HG03159 (cell line): Measurements from ENCODE around the gene SLC27A5.
A peak's percentile ranks its signal among the peaks of the same experiment; 100 is the strongest.
"Not testable (repeated sequence)": the region's sequence is repeated elsewhere in the genome, so short reads cannot be mapped to it uniquely, and the experiment has no call there.

Experiments used
- ATAC-seq: cut with Tn5 transposase; IDR thresholded peaks from one replicate; pipeline ENCODE4 v1.9.1; 2021; ENCODE audit warnings: mild to moderate bottlenecking, moderate library complexity; ENCODE audit not compliant: unreplicated experiment

Gene SLC27A5

DNA sequence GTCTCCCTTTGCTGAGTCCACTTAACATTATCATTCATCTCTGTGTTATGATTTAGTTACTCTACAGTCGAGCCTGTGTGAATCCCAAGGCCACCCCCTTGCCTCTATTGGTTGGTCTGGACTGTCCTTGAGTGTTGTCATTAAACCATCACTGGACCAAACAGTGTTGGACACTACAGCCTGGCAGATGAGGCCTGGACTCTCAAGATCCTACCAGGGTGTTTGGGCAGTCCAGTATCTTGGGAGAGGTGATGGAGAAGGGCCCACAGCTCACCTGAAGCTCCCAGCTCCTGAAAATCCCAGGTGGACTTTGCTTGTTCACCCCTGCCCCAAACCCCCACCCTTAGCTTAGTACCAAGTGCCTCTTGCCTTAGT lies 39.3 kb upstream of the SLC27A5 start:
- ATAC-seq, result no peak

DNA sequence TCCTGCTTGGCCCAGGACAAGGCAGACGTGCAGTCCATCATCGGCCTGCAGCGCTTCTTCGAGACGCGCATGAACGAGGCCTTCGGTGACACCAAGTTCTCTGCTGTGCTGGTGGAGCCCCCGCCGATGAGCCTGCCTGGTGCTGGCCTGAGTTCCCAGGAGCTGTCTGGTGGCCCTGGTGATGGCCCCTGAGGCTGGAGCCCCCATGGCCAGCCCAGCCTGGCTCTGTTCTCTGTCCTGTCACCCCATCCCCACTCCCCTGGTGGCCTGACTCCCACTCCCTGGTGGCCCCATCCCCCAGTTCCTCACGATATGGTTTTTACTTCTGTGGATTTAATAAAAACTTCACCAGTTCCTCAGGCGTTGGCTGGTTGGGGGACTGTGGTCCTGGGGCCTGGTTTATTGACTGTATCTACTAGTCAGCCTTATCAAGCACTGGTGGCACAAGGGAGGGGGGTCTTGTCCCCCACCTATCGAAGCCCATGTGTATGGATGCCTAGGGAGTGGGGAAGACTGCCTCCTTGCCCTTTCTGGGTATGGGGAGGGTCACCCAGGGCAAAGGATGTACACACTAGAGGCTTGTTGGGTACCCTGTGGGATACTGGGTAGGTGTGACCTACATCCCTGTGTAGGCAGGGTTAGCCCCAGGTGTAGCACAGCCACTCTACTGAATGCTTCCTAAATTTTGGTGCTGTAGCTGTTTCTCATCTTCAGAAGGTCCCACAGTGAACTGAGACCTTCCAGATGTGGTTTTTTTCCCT lies 38.8 kb upstream of the SLC27A5 start:
- ATAC-seq, result no peak

DNA sequence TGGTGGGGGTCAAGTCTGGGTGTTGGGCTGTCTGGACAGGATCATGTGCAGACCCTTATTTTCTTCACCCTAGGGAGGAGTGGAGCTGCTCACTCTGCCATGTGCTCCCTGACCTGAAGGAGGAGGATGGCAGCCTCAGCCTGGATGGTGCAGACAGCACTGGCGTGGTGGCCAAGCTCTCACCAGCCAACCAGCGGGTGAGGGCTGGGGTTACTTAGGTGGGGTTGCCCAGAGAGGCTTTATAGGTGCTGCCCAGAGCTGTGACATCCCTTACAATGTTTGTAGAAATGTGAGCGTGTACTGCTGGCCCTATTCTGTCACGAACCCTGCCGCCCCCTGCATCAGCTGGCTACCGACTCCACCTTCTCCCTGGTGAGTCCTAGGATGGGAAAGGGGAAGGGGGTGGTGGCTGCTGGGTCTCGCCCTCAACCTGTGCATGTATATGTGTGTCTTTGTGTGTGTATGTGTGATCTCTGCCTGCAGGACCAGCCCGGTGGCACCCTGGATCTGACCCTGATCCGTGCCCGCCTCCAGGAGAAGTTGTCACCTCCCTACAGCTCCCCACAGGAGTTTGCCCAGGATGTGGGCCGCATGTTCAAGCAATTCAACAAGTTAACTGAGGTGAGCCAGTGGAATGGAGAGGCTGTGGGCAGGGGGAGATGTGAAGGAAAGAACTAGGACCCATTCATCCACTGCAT lies 38.0 kb upstream of the SLC27A5 start:
- ATAC-seq, result no peak

DNA sequence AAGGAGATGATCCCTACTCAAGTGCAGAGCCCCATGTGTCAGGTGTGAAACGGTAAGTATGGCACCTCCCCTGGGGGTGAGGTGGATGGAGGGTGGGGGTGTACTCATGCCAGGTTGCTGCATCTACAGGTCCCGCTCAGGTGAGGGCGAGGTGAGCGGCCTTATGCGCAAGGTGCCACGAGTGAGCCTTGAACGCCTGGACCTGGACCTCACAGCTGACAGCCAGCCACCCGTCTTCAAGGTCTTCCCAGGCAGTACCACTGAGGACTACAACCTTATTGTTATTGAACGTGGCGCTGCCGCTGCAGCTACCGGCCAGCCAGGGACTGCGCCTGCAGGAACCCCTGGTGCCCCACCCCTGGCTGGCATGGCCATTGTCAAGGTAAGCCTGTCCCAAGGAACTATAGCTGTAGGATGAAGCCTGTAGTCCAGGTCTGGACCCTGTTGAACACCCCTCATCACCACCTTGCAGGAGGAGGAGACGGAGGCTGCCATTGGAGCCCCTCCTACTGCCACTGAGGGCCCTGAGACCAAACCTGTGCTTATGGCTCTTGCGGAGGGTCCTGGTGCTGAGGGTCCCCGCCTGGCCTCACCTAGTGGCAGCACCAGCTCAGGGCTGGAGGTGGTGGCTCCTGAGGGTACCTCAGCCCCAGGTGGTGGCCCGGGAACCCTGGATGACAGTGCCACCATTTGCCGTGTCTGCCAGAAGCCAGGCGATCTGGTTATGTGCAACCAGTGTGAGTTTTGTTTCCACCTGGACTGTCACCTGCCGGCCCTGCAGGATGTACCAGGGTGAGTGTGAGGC lies 37.3 kb upstream of the SLC27A5 start:
- no peak for ATAC-seq

DNA sequence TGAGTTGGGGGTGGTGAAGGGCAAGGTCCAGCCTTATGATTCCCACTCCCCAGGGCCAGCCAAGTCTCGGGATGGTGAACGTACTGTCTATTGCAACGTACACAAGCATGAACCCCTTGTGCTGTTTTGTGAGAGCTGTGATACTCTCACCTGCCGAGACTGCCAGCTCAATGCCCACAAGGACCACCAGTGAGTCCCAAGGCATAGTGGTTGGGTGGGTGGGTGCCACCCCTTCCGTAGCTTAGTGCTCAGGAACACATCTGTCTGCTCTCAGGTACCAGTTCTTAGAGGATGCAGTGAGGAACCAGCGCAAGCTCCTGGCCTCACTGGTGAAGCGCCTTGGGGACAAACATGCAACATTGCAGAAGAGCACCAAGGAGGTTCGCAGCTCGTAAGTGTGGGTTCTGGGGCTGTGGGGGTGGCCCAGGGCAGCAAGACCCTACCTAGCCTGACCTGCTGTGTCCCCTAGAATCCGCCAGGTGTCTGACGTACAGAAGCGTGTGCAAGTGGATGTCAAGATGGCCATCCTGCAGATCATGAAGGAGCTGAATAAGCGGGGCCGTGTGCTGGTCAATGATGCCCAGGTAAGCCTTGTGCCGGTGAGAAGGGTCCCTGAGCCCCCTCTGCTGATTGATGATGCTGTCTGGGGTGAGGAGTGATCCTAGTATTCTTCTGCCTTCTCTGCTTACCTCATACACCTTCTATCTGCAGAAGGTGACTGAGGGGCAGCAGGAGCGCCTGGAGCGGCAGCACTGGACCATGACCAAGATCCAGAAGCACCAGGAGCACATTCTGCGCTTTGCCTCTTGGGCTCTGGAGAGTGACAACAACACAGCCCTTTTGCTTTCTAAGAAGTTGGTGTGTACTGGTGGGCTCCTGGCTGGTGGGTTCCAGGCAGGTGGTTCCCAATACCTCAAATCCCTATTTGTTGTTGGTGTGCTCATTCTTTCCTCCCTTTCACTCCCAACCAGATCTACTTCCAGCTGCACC lies 35.8 kb upstream of the SLC27A5 start:
- ATAC-seq, result no peak

DNA sequence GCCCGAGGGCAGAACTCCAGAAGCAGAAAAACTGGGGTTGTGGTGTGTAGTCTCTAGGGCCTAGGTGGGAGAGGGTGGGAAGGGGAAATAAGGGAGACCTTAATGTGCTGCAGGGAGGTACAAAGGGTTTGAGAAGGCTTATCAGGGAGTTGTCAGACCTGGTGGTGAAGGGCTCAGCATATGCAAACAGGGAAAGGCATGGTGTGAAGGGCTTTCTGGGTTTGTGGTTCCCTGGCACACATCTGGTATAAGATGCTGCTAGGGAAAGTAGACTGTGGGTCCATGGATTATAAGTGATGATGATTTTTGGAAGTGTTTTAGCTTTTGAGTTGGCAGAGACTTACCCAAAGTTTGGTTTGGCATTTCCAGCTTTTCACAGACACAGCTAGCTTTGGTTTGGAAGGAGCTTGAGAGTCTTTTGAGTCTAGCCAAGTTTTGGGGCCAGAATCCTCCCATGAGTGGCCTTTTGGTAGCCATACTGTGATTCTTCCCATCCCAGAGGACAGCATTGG lies 34.3 kb upstream of the SLC27A5 start:
- ATAC-seq, result no peak

DNA sequence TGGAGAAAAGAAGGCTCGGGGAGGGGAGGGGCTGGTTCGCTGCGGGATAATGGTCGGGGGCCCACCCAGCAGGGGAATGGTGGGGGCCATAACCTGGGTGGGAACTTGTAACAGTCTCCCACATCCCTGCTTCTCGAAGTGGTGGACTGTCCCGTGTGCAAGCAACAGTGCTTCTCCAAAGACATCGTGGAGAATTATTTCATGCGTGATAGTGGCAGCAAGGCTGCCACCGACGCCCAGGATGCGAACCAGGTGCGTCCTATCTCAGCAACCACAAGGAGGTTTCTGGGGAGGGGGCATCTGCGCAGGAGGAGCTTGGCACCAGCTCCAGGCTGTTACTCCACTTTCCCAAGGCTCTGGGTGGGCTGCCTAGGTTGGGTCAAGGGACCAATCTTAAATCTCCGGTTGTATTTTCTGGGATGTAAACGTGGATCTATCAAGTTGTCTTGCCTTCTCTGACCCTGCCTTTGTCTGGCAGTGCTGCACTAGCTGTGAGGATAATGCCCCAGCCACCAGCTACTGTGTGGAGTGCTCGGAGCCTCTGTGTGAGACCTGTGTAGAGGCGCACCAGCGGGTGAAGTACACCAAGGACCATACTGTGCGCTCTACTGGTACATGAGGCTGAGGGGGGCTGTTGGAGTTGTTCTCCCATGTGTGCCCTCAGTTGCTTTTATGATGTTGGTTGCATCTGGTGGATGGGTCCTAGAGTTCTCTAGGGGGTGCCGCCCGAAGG lies 33.7 kb upstream of the SLC27A5 start:
- ATAC-seq, result no peak

DNA sequence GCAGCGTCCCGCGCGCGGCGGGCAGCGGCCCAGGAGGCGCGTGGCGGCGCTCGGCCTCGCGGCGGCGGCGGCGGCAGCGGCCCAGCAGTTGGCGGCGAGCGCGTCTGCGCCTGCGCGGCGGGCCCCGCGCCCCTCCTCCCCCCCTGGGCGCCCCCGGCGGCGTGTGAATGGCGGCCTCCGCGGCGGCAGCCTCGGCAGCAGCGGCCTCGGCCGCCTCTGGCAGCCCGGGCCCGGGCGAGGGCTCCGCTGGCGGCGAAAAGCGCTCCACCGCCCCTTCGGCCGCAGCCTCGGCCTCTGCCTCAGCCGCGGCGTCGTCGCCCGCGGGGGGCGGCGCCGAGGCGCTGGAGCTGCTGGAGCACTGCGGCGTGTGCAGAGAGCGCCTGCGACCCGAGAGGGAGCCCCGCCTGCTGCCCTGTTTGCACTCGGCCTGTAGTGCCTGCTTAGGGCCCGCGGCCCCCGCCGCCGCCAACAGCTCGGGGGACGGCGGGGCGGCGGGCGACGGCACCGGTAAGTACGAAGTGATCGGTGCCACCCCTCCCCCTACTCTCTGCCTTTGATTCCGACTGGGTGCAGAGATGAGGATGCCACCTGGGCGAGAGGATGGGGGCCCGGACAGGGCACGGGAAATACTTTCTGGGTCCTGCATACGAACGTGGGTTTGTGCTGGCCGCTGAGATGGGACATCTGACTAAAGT lies 32.9 kb upstream of the SLC27A5 start:
- ATAC-seq, result peak; percentile 50

DNA sequence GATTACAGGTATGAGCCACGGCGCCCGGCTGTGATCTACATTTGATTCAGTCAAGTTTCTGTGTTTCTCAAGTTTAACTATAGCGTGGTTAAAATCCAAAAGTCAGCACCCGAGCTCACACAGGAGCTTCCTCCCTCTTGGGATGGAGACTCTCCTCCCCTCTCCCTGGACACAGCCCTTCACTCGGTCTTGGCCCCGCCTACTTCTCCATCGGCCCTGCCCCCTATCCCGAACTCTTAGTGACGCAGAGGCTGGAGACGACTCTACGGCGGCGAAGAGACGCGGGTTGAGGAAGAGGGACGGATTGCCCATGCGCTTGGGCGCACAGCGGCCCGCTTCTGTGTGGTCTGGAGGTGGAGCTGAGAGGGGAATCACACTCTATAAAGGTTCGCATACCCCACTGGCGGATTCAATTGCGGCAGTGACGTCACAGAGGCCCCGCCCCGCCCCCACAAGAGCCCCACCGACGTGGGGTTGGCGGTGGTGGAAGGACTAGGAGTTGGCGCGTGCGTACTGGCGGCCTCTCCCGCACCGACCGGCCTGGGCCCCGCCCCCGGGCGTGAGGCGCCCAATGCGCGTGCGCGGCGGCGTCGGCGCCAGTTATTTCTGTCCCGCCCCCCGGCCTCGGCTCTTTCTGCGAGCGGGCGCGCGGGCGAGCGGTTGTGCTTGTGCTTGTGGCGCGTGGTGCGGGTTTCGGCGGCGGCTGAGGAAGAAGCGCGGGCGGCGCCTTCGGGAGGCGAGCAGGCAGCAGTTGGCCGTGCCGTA lies 32.2 kb upstream of the SLC27A5 start, which contains the start of gene TRIM28:
Gene TRIM28 (plus strand): TSS at position 239 of the 765 bp plus-strand sequence. CDS start 694 bp downstream, outside the sequence.
- peak; percentile 86 for ATAC-seq

DNA sequence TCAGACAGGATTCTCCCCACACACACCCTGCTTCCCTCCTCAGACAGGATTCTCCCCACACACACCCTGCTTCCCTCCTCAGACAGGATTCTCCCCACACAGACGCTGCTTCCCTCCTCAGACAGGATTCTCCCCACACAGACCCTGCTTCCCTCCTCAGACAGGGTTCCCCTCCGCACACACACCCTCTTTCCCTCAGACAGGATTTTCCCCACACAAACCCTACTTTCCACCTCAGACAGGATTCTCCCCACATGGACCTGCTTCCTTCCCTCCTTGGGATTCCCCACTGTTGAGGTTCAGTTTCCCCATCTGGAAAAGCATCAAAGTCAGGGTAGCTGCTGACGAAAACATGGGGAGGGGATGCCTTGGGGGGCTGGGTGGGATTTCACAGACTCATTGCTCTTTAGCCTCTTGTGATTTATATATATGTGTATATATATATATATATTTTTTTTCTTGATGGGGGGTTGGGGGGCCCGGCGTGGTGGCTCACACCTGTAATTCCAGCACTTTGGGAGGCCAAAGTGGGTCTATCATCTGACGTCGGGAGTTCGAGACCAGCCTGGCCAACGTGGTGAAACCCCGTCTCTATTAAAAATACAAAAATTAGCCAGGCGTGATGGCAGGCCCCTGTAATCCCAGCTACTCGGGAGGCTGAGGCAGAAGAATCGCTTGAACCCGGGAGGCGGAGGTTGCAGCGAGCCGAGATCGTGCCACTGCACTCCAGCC lies 31.0 kb upstream of the SLC27A5 start:
- ATAC-seq, result not testable (repeated sequence)

DNA sequence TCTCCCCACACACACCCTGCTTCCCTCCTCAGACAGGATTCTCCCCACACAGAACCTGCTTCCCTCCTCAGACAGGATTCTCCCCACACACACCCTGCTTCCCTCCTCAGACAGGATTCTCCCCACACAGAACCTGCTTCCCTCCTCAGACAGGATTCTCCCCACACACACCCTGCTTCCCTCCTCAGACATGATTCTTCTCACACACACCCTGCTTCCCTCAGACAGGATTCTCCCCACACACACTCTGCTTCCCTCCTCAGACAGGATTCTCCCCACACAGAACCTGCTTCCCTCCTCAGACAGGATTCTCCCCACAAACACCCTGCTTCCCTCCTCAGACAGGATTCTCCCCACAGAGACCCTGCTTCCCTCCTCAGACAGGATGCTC lies 27.4 kb upstream of the SLC27A5 start:
- ATAC-seq, result not testable (repeated sequence)

DNA sequence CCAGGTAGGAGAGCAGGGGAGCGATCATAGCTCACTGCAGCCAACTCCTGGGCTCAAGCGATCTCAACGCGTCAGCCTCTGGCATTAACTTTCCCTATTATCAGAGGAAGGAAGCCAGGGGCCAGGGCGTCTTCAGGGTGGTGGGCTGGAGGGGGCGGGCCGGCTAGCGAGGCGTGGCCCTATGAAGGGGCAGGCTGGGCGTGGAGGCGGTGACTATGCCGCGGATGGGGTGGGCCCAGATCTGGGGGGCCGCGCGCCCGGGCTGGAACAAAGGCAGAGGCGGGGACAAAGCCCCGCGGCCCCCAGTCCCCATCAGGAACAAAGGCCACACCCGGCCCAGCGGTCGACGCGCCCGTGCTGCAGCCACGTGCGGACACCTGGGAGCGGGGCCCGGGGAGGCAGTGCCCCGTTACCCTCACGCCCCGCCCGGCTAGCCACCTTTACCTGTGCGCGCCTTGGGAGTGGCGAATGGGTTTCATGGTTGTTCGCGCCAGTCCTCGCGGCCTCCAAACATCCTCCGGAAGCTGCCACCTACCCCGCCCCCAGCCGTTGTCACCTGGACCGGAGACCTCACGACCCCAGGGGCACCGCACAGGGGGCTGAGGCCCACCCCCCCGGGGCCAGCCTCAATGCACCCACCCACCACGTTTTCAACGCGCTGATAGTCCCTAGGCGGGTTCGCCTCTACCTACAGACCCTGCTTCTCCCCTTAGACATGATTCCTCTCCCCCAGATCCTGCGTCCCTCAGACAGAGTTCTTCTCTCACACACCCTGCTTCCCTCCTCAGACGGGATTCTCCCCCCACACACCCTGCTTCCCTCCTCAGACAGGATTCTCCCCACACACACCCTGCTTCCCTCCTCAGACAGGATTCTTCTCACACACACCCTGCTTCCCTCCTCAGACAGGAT lies 26.7 kb upstream of the SLC27A5 start:
- ATAC-seq, result no peak

DNA sequence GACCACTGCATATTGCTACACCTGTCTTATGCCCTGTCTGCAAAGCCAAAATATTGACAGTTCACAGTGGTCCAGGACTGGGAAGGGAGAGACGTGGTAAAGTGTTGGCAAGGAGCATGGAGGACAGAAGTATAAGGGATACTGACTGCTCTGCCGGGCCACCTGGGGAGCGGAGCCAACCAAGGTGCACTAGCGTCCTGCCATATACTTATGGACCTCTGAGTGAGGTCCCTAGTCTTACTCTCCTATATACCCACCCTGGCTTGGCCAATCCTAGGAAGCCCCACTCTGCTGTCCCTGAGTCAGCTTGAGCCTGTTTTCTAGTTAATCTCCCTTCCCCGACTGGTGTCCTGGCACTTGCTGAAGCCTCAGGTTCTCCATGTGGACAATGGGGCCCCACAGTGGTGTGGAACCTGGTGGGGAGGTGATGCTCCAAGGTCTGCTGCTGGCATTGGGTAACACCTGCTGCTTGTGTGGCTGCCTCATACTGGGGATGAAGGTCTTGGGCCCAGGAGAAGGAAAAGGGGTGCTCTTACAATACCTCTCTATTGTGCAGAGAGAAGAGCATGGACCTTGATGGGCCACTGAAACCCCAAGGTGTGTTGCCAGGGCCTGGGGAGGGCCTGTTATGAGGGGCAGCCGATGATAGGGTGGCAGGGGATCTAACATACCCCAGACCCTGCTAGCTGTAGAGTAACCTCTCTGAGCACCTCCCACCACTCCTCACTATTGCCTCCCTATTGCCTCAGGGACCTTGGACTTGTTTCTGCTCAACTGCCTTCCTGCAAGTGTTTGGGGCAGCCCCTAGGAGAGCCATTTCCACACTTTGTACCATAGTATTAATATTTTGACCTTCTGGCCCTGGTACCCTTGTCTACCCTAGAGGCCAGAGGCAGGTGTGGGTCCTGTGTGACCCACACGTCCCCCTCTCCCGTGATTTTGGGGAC lies 25.3 kb upstream of the SLC27A5 start:
- ATAC-seq, result no peak

DNA sequence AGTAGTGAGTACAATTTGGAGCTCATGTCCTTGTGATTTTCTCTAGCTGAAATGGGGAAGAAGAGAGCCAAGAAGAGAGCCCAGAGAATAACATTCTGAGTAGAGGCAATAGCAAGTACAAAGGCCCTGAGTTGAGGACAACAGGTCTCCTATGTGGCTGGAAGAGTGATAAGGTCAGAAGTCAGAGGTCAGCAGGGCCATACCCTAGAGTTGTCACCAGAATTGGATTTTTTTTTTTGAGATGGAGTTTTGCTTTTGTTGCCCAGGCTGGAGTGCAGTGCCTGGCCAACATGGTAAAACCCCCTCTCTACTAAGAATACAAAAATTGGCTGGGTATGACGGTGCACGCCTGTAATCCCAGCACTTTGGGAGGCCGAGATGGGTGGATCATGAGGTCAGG lies 24.1 kb upstream of the SLC27A5 start:
- ATAC-seq, result no peak
